HCT116 (cell line): ENCODE results near the gene ISM1. TPM values are rescaled to one million over a fixed set of nuclear protein-coding genes. Genes with fewer than 3 reads are reported as not detected.

Source experiments
- ATAC-seq: fragments of 200-7000 bp; cut with Tn5 transposase; 2 replicates; pipeline ENCODE4 v1.9.1; 2020; ENCODE audit warnings: mild to moderate bottlenecking, moderate library complexity
- BruUV-seq: library from RNA; stranded (reverse); fragments of 400-500 nt; replicated peaks from 2 replicates; lab custom pipeline; 2021; lab: Mats Ljungman, UMichigan
- CTCF ChIA-PET: fragments of 300-600 bp; sonication (Branson Sonifier 250); formaldehyde crosslinking; loops from one replicate; lab custom pipeline; 2021; ENCODE audit warnings: antibody characterized with exemption; lab: Charles Lee
- POLR2A ChIA-PET: fragments of 300-600, 350-600 bp; sonication (Branson Sonifier 250); formaldehyde crosslinking; loops from one replicate; lab custom pipeline; 2021; ENCODE audit warnings: antibody characterized with exemption; lab: Charles Lee
- RAD21 ChIA-PET, 2 experiments: fragments of 300-600 bp; sonication (Branson Sonifier 250); formaldehyde crosslinking; loops; one replicate each; lab custom pipeline; 2023; ENCODE audit warnings: low total read pairs in 2 of 2; ENCODE audit not compliant: uncharacterized antibody in 2 of 2, unreplicated experiment in 2 of 2, low non-redundant PET in 1 of 2; lab: Charles Lee
- DNase-seq: peaks from one replicate; pipeline ENCODE4 v3.0.0-alpha.2; 2010; ENCODE audit warnings: low read depth, low spot score
- H2AFZ ChIP-seq: fragments of 200-600 bp; shearing (Covaris generic), sonication (generic); 2 replicates; pipeline ENCODE4 v1.6.1; 2017; ENCODE audit warnings: low read depth, mixed run types, mixed read lengths, antibody characterized with exemption, low read length; ENCODE audit not compliant: poor library complexity, severe bottlenecking
- H3K27ac ChIP-seq: 2 replicates; pipeline ENCODE4 v1.5.1; 2012; ENCODE audit warnings: low read depth, low read length
- H3K27me3 ChIP-seq: fragments of 200-600 bp; sonication (generic); 2 replicates; pipeline ENCODE4 v1.6.1; 2016; ENCODE audit warnings: mixed run types, low read length, mixed read lengths; ENCODE audit not compliant: insufficient read depth
- H3K36me3 ChIP-seq, 2 experiments: fragments of 200-500 bp in 1 of 2; fragments of 200-600 bp in 1 of 2; sonication (Bioruptor generic) in 1 of 2; sonication (generic) in 1 of 2; 2 replicates each; pipeline versions ENCODE4 v1.5.1 to v1.6.1; 2014 to 2016; ENCODE audit warnings: low read length in 2 of 2, inconsistent platforms in 1 of 2, mixed read lengths in 1 of 2, mixed run types in 1 of 2; ENCODE audit not compliant: insufficient read depth in 2 of 2, control insufficient read depth in 1 of 2
- H3K4me1 ChIP-seq, 2 experiments: fragments of 200-600 bp in 1 of 2; sonication (generic) in 1 of 2; 2 replicates each; pipeline versions ENCODE4 v1.5.1 to v1.6.1; 2012 to 2017; ENCODE audit warnings: low read length in 2 of 2, inconsistent platforms in 1 of 2, mild to moderate bottlenecking in 1 of 2, mixed read lengths in 1 of 2, mixed run types in 1 of 2, moderate library complexity in 1 of 2; ENCODE audit not compliant: insufficient read depth in 2 of 2, control insufficient read depth in 1 of 2
- H3K4me2 ChIP-seq: fragments of 200-600 bp; sonication (generic); 2 replicates; pipeline ENCODE4 v1.6.1; 2017; ENCODE audit warnings: mixed run types, low read length, mixed read lengths
- H3K4me3 ChIP-seq, 2 experiments: fragments of 200-600 bp in 1 of 2; sonication (generic) in 1 of 2; replicated peaks in 1 of 2; 2 replicates each; pipeline ENCODE4 v1.5.1; 2011 to 2016; ENCODE audit warnings: low read length in 2 of 2, control low read depth in 1 of 2, low read depth in 1 of 2, mild to moderate bottlenecking in 1 of 2, mixed read lengths in 1 of 2, mixed run types in 1 of 2
- H3K79me2 ChIP-seq: fragments of 200-600 bp; sonication (generic); 2 replicates; pipeline ENCODE4 v1.6.1; 2017; ENCODE audit warnings: mild to moderate bottlenecking, mixed run types, low read length, moderate library complexity, mixed read lengths; ENCODE audit not compliant: insufficient read depth
- H3K9ac ChIP-seq: fragments of 200-600 bp; sonication (generic); 2 replicates; pipeline ENCODE4 v1.6.1; 2016; ENCODE audit warnings: low read length, mixed read lengths
- H3K9me2 ChIP-seq: fragments of 200-600 bp; sonication (generic), shearing (Covaris generic); 2 replicates; pipeline ENCODE4 v1.6.1; 2017; ENCODE audit warnings: mixed run types, mild to moderate bottlenecking, moderate library complexity; ENCODE audit not compliant: insufficient read depth
- H3K9me3 ChIP-seq, 2 experiments: fragments of 200-500 bp in 1 of 2; fragments of 200-600 bp in 1 of 2; sonication (Bioruptor generic) in 1 of 2; sonication (generic) in 1 of 2; 2 replicates each; pipeline ENCODE4 v1.6.1; 2014 to 2017; ENCODE audit warnings: low read length in 2 of 2, mixed read lengths in 2 of 2, inconsistent platforms in 1 of 2, low read depth in 1 of 2, mild to moderate bottlenecking in 1 of 2, mixed run types in 1 of 2, moderate library complexity in 1 of 2; ENCODE audit not compliant: control insufficient read depth in 1 of 2, insufficient read depth in 1 of 2
- H4K20me1 ChIP-seq: fragments of 200-600 bp; sonication (generic), shearing (Covaris generic); 2 replicates; pipeline ENCODE4 v1.6.1; 2017; ENCODE audit warnings: mixed run types, mild to moderate bottlenecking, moderate library complexity; ENCODE audit not compliant: insufficient read depth
- CBX3 ChIP-seq: IDR thresholded peaks from 2 replicates; pipeline ENCODE4 v1.6.1; 2012; ENCODE audit warnings: low read depth
- CEBPB ChIP-seq: IDR thresholded peaks from 2 replicates; pipeline ENCODE4 v1.6.1; 2012; ENCODE audit warnings: low read depth
- CTCF ChIP-seq, 3 experiments: fragments of 200-600 bp in 1 of 3; sonication (generic) in 1 of 3; IDR thresholded peaks in 2 of 3; conservative IDR thresholded peaks in 1 of 3; 2 replicates each; pipeline ENCODE4 v1.5.1; 2012 to 2017; ENCODE audit warnings: low read depth in 2 of 3, low read length in 2 of 3, antibody characterized with exemption in 1 of 3, borderline replicate concordance in 1 of 3, control low read depth in 1 of 3, mild to moderate bottlenecking in 1 of 3, mixed read lengths in 1 of 3, mixed run types in 1 of 3, moderate library complexity in 1 of 3; ENCODE audit not compliant: insufficient read depth in 1 of 3
- ELF1 ChIP-seq: IDR thresholded peaks from 2 replicates; pipeline ENCODE4 v1.6.1; 2012; ENCODE audit warnings: low read depth, borderline replicate concordance
- EZH2 ChIP-seq: fragments of 200-600 bp; sonication (generic); IDR thresholded peaks from 2 replicates; pipeline ENCODE4 v1.6.1; 2017; ENCODE audit warnings: antibody characterized with exemption, mixed run types
- EZH2phosphoT487 ChIP-seq: fragments of 200-600 bp; IDR thresholded peaks from 2 replicates; pipeline ENCODE4 v1.6.1; 2018; ENCODE audit warnings: antibody characterized with exemption, borderline replicate concordance
- FOSL1 ChIP-seq: IDR thresholded peaks from 2 replicates; pipeline ENCODE4 v1.6.1; 2012; ENCODE audit warnings: low read depth
- JUND ChIP-seq: IDR thresholded peaks from 2 replicates; pipeline ENCODE4 v1.6.1; 2012
- MAX ChIP-seq: IDR thresholded peaks from 2 replicates; pipeline ENCODE4 v1.6.1; 2012
- POLR2A ChIP-seq: IDR thresholded peaks from 2 replicates; pipeline ENCODE4 v1.7.0; 2011; ENCODE audit warnings: borderline replicate concordance; ENCODE audit not compliant: insufficient read depth, insufficient read length; ENCODE audit errors: extremely low read depth
- RAD21 ChIP-seq: IDR thresholded peaks from 2 replicates; pipeline ENCODE4 v1.6.1; 2012; ENCODE audit warnings: low read depth, mild to moderate bottlenecking
- SIN3A ChIP-seq: IDR thresholded peaks from 2 replicates; pipeline ENCODE4 v1.6.1; 2012; ENCODE audit warnings: low read depth
- SRF ChIP-seq: IDR thresholded peaks from 2 replicates; pipeline ENCODE4 v1.6.1; 2012; ENCODE audit warnings: low read depth
- TCF7L2 ChIP-seq: IDR thresholded peaks from 2 replicates; pipeline ENCODE4 v1.7.0; 2011; ENCODE audit warnings: borderline replicate concordance, inconsistent platforms; ENCODE audit not compliant: insufficient read depth, insufficient read length; ENCODE audit errors: extremely low read depth
- YY1 ChIP-seq: IDR thresholded peaks from 2 replicates; pipeline ENCODE4 v1.6.1; 2011; ENCODE audit warnings: low read length, low read depth, moderate library complexity, mild to moderate bottlenecking; ENCODE audit not compliant: insufficient replicate concordance; ENCODE audit errors: extremely low read depth
- ZBTB33 ChIP-seq: IDR thresholded peaks from 2 replicates; pipeline ENCODE4 v1.6.1; 2011; ENCODE audit warnings: mild to moderate bottlenecking, low read length, moderate library complexity; ENCODE audit not compliant: insufficient replicate concordance; ENCODE audit errors: extremely low read depth
- intact Hi-C: fragments of 100-400 bp; cut with micrococcal nuclease; formaldehyde crosslinking; loops from 2 replicates; pipeline ENCODE4 v1.10.0; 2022
- total RNA-seq: library from RNA; stranded (reverse); gene quantifications from one replicate; pipeline ENCODE4 v1.2.1, GENCODE V29; 2021; ENCODE audit not compliant: unreplicated experiment
- TF ChIP-seq, protein P1 (sequence below): IDR thresholded peaks from 2 replicates; pipeline ENCODE4 v1.6.1; 2012; ENCODE audit warnings: low read depth
- TF ChIP-seq, protein P2 (sequence below): IDR thresholded peaks from 2 replicates; pipeline ENCODE4 v1.6.1; 2012

ISM1 gene
- total RNA-seq, 1 experiment from 2014 or later = 0.37 TPM

DNA sequence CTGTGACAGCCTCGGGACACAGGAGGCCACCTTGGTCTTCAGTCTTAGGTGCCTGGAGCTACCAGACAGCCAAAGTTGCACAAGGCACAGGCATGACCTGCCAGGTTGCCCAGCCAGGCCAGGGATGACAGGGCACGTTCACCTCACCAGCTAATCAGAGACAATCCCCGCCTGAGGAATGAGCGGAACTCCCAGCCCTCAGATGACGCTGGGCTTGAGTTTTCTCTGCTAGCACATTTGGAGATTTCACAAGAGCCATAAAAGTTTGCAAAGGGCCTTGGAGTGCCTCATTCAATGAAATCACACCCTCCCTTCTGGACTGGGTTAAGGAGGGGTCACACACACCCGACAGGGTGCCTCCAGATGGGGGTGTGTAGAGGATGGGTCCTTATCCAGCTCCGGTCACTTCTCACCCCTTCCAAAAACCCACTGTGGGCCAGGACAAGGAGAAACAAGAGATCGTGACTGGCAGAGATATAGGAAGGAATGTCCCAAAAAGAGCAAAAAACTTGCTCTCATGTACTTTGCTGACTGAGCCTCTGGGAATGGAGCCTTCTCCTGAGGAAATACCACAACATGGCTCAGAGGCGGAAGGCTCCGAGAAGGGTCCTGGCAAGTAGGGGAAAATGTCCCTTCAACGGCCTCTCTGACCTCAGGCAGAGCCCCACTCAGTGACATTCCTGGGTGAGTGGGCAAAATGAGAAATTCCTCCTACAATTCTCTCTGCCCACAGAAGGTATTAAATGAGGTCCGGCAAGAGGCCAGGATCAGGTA, 121.6 kb downstream of the ISM1 start:
- no peaks in the 10 kb centered on the region for H3K9me3 ChIP-seq
- H3K79me2 ChIP-seq = no peaks in the 10 kb centered on the region
- ChIA-PET CTCF (no interaction called here), RAD21 (no interaction called here), POLR2A (no interaction called here)
- no peak for ATAC-seq
- no peak overlapping the region for H3K4me2 ChIP-seq
- TF ChIP-seq POLR2A = no peak
- TF ChIP-seq, protein P1, sequence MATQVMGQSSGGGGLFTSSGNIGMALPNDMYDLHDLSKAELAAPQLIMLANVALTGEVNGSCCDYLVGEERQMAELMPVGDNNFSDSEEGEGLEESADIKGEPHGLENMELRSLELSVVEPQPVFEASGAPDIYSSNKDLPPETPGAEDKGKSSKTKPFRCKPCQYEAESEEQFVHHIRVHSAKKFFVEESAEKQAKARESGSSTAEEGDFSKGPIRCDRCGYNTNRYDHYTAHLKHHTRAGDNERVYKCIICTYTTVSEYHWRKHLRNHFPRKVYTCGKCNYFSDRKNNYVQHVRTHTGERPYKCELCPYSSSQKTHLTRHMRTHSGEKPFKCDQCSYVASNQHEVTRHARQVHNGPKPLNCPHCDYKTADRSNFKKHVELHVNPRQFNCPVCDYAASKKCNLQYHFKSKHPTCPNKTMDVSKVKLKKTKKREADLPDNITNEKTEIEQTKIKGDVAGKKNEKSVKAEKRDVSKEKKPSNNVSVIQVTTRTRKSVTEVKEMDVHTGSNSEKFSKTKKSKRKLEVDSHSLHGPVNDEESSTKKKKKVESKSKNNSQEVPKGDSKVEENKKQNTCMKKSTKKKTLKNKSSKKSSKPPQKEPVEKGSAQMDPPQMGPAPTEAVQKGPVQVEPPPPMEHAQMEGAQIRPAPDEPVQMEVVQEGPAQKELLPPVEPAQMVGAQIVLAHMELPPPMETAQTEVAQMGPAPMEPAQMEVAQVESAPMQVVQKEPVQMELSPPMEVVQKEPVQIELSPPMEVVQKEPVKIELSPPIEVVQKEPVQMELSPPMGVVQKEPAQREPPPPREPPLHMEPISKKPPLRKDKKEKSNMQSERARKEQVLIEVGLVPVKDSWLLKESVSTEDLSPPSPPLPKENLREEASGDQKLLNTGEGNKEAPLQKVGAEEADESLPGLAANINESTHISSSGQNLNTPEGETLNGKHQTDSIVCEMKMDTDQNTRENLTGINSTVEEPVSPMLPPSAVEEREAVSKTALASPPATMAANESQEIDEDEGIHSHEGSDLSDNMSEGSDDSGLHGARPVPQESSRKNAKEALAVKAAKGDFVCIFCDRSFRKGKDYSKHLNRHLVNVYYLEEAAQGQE = no peak
- TF ChIP-seq ELF1 = no peak
- TF ChIP-seq SRF = no peak
- TF ChIP-seq ZBTB33 = no peak
- no peak for TF ChIP-seq SIN3A
- TF ChIP-seq CEBPB = no peak
- TF ChIP-seq MAX = no peak
- no peak for TF ChIP-seq YY1
- TF ChIP-seq TCF7L2 = no peak
- no peak for TF ChIP-seq EZH2phosphoT487
- no peak for TF ChIP-seq CTCF (IDR thresholded peaks at IDR 0.05 in 2 of 3, conservative IDR thresholded peaks at IDR 0.05 in 1 of 3; ENCODE audit: borderline replicate concordance in 1 of 3, insufficient read depth in 1 of 3, low read depth in 2 of 3, low read length in 2 of 3)
- TF ChIP-seq CBX3 = no peak
- TF ChIP-seq JUND = no peak
- no peak for TF ChIP-seq EZH2
- TF ChIP-seq RAD21 = no peak
- TF ChIP-seq, protein P2, sequence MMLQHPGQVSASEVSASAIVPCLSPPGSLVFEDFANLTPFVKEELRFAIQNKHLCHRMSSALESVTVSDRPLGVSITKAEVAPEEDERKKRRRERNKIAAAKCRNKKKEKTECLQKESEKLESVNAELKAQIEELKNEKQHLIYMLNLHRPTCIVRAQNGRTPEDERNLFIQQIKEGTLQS = no peak
- no peak for TF ChIP-seq FOSL1
- intact Hi-C loops = no loop called here
- no peak overlapping the region for H2AFZ ChIP-seq
- DNase-seq = no peak
- BruUV-seq = no TSS peak
- H3K4me1 ChIP-seq = peaks cover 0 to 13% of the 10 kb centered on the region in 2 experiments; a peak in 1 of 4 replicates
- no peaks in the 10 kb centered on the region for H3K9me2 ChIP-seq
- no peaks in the 10 kb centered on the region for H3K27me3 ChIP-seq
- H3K36me3 ChIP-seq = no peaks in the 10 kb centered on the region
- no peak overlapping the region for H3K9ac ChIP-seq
- no peaks in the 10 kb centered on the region for H4K20me1 ChIP-seq
- H3K4me3 ChIP-seq = no peak overlapping the region
- no peak overlapping the region for H3K27ac ChIP-seq
